GM18499 (cell line): ENCODE data around the gene WDFY4.

Experiments
- ATAC-seq: cut with Tn5 transposase; IDR thresholded peaks from one replicate; pipeline ENCODE4 v1.9.1; 2021; ENCODE audit warnings: moderate number of reproducible peaks; ENCODE audit not compliant: insufficient read depth, unreplicated experiment

The WDFY4 gene

GRCh38 chr10:49000437-49001398 lies 316.0 kb downstream of the WDFY4 start:
- ATAC-seq: no peak

- ATAC-seq: no peak
Measured at GRCh38 chr10:49001402-49001801, 316.7 kb downstream of the WDFY4 start.

- ATAC-seq: no peak
Measured at GRCh38 chr10:49001870-49002672, 317.4 kb downstream of the WDFY4 start.

DNA sequence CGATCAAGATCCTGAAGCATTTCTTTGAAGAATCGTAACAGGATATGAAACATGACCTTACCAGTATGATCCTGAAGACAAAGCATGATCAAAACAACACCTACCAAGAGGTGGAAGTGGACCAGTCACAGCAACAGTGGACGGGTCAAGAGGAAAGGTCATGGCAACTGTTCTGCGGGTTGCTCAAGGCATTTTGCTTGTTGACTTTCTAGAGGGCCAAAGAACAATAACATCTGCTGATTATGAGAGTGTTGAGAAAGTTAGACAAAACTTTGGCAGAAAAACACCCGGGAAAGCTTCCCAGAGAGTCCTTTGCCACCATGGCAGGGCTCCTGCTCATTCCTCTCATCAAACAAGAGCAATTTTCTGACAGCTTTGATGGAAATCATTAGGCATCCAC lies 320.6 kb downstream of the WDFY4 start:
- no peak for ATAC-seq

GRCh38 chr10:49007129-49007528 lies 322.5 kb downstream of the WDFY4 start:
- no peak for ATAC-seq

- ATAC-seq: no peak
Measured at GRCh38 chr10:49008091-49008490, 323.4 kb downstream of the WDFY4 start.

DNA sequence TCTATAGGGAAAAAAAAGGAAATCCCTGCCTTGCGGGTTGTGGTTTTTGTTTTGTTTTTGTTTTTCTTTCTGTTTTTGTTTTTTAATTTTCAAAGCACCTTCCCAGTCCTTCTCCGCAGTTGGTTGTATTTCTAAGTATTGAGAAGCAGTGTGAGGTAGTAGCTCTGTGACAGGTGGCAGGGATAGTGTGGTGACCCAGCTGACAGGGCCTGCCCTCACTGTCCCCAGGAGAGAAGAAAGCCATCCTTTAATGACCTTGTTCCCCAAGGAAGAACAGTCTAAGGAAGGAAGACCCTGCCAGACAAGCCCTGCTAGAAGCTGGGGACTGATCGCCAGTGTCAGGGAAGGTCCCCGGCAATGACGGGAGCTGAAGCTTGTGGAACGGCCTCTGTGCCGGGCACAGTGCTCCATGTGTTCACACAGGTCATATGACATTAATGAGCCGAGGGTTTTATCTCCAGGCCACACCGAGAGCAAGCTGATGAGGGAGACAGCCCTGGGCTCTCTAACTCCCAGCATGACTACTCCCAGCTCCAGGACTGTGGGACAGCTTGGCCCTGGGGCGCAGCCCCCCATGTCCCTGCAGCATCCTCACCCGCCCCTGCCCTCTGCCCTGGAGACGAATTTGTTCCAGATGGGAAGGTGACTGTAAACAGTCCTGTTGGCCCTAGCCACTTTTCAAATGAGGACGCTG lies 324.0 kb downstream of the WDFY4 start:
- ATAC-seq: no peak

DNA sequence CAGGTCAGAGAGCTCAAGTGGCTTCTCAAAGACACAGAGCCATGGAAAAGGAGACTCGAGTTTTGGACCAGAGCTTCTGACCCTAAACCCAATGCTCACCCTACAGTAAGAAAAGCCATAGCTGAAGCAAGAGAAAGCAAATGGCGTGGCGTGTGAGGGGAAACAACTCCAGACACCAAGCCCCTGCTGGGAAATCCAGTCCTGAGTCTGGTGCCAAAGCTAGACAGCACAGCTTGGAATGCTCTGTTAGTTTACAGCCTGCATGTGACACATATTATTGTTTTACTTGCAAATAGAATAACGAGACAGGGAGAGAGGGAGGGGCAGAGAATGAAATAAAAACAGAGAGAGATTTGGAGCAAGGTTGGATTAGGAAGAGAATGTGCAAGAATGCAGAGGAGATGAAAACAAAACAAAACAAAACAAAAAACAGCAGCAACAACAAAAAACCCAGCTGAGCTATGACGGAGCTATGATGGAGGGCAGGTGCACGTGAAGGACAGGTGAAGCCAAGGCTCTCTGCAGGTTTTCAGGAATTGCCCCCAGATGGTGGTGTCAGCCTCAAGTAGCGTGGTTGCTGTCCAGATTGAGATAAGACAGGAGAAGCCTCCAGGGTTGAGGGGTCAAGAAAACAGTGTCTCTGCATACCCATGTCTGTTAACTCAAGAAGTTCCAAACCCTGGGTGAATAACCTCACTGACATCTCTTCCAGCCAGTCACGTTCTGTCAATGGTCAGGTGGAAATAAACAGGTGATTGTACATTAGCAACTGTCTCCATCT lies 324.7 kb downstream of the WDFY4 start:
- ATAC-seq: no peak

GRCh38 chr10:49010295-49010694 lies 325.6 kb downstream of the WDFY4 start:
- no peak for ATAC-seq

DNA sequence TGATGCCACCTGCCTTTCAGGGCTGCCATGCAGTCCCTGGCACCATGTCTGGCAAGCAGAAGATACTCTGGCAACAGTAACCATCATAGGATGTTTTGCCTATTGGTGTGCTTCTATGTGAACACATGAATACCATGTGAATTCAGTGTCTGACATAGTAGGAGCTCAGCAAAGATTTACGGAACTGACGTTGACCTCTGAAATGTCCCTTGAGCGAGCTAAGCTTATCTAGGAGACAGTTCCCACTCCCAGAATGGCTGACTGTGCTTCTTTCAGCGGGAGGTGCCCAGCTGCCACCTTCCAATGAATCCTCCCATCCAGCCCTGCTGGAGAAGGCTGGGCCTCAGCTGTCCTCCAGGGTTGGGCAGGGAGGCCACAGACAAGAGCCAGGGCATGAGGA lies 326.2 kb downstream of the WDFY4 start:
- ATAC-seq: no peak

DNA sequence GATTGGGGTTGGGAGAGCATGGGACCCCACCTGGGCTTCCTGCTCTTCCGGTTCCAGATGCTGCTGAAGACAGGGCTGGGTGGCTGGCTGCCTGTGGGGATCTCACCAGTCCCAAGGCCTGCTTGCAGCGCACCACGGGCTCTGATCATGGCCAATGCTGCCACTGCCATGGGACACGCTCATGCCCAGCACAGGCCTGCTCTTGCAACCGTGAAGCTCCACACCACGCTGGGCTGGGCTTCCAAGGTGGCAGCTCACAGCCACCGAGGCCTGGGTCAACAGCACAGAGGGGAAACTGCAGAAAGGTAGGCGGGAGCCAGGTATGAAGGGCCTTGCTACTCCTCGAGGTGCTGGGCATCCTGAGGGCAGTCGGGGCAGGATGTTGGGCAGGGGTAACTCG lies 327.1 kb downstream of the WDFY4 start:
- no peak for ATAC-seq

DNA sequence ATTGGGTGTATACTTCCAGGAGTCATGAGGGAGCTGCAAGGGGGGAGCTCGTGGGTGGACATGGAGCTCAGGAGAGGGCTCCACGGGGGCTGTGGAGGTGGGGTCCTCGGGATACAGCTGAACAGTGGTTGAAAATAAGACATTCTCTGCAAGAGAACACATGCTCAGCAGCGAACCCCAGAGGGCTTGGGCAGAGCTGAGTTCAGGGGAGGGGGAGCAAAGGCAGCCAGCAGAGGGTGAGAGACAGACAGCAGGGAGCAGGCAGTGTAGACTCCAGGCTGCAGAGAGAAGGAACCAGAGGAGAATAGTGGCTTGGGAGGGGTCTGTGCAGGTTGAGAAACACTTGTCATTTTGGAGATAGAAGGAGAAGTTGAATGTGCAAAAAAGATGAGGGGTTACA lies 327.9 kb downstream of the WDFY4 start:
- no peak for ATAC-seq

- ATAC-seq: no peak
Measured at GRCh38 chr10:49015700-49016099, 331.0 kb downstream of the WDFY4 start.

DNA sequence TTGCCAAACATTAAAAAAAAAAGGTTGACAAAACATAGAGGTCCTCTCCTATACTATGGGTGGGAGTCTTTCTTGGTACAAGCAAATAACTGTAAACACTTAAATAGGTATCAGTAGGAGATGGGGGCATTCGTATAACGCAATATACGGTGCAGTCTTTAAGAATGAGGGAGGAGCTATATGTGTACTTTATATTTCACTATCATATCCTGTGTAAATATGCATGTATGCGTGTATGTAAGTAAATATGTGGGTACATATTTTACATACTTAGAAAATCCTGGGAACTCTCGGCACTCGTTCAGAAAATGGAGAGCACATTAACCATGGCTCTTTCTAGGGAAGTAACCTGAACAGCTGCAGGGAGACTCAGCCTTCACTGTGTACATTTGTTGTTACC lies 337.0 kb downstream of the WDFY4 start:
- ATAC-seq: no peak

GRCh38 chr10:49023071-49023470 lies 338.4 kb downstream of the WDFY4 start:
- ATAC-seq: no peak

- no peak for ATAC-seq
Measured at GRCh38 chr10:49023752-49024151, 339.1 kb downstream of the WDFY4 start.

- no peak for ATAC-seq
Measured at GRCh38 chr10:49024484-49024883, 339.8 kb downstream of the WDFY4 start.

- ATAC-seq: no peak
Measured at GRCh38 chr10:49025347-49025983, 340.8 kb downstream of the WDFY4 start.

- ATAC-seq: no peak
Measured at GRCh38 chr10:49028639-49029038, 344.0 kb downstream of the WDFY4 start.

DNA sequence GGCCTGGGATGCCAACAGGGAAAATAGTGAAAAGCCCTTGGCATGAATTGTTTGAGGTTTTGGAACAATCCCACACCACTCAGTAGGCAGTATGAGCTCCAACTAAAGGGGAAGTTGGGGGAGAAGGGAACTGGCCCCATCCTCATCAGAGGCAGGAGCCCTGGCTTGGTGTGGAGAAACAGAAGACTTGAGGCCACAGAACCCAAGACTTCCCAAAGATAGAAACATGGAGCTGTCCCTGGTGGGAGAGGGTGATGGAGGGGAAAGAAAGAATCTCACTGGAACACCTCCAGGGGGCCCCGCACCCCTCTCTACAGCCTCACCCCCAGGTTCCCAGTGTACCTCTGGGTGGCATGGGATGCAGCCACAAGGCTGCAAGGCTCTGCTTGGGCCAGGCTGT lies 345.0 kb downstream of the WDFY4 start:
- ATAC-seq: no peak
